Stimulated activated CD4-positive, alpha-beta T cell treated with anti-CD3 and anti-CD28 coated beads, Interleukin-12 subunit alpha, Interleukin-12 subunit beta, amount 100 ng/mL, for 48 hours (primary cell): Measurements from ENCODE around the gene AKT2.

Source experiments
- DNase-seq, 3 donors: peaks; one replicate each; pipeline ENCODE4 v3.0.0-alpha.2; 2020; ENCODE audit warnings: low read depth in 2 of 3, low spot score in 1 of 3

The AKT2 gene

DNA sequence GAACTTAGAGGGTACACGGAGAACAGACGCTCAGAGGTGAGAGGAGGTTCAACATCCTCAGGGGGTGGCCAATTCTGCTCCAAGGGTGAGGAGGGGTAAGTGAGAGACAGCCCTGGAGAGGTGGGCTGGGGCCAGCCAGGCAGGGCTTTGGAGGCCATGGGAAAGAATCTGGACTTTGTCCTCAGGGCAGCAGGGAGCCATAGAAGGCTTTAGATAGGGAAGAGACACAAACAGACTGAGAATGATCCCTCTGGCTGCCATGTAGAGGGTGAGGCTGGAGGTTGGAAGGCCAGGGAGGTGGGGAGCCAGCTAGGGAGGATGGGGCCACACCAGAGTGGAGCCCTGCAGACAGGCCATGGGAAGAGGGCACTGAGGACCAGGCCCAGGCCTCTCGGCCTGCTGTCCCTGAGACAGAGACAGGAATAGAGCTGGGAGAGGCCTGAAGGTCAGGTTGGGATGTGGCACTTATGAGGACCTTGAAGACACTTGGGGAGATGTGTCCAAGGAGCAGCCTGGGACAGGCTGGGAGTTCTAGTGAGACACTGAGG, 29.5 kb downstream of the AKT2 start:
- no peak for DNase-seq

DNA sequence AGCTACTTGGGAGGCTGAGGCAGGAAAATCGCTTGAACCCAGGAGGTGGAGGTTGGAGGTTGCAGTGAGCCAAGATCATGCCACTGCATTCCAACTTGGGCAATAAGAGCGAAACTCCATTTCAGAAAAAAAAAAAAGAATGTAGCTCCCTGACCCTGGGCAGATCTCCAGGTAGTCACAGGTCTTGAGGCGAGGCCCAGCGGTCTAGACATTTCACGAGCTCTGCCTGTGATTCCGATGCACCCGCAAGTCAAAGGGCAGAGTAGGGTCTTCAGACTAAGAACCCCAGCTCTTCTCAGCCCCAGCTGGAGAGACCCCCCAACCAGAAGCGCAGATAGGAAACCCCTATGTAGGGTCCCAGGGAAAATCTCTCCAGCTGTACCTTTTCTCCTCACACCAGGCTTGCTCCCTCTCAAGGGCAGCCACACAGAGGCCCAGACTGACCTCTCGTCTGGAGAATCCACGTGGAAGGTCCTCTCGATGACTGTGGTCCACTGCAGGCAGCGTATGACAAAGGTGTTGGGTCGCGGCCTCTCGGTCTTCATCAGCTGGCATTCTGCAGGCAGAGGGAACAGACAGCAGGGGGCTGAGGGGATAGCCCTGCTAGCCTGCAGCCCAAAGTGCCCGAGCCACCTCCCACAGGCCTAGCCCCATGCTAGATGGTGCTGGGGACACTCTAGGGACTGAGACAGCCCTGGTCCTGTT, 30.3 kb downstream of the AKT2 start:
- DNase-seq: no peak

DNA sequence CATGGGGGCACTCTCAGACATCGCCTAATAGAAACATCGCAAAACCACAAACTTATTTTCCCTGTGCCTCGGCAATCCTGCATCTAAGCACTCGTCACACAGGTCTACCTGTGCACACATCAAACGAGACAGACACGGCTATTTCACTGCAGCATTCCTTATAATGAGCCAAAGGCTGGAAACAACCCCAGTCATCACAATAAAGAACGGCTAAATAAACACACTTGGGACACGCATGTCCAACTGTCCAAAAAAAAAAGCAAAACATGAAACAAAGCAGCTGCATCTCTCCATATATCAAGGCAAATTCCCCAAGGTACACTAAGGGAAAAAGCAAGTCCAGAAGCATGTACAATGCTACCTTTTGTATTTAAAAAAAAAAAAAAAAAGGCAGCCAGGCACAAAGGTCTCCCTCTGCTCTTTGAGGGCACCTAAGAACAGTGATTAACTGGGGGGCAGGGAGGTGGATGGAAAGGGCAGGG, 31.5 kb downstream of the AKT2 start:
- no peak for DNase-seq

DNA sequence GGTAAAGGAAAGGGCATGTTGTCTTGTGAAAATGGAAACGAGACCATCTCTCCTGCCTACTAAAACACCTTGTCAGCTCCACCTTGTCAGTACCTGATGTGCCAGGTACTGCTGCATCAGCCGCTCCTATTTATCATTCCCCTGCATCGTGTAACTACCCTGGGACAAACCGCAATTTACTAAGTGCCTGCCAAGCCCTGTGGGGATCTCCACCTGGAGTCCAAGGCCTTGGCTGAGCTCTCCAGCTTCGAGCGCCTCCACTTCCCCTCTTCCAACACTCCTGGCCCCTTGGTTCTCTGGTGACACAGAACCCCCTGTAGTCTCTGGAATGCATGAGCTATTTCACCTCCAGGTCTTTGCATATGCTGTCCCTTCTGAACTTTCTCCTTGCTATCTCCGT, 32.8 kb downstream of the AKT2 start:
- DNase-seq: no peak

- no peak for DNase-seq
These were observed 33.2 kb downstream of the AKT2 start for GRCh38 chr19:40251991-40252390.

DNA sequence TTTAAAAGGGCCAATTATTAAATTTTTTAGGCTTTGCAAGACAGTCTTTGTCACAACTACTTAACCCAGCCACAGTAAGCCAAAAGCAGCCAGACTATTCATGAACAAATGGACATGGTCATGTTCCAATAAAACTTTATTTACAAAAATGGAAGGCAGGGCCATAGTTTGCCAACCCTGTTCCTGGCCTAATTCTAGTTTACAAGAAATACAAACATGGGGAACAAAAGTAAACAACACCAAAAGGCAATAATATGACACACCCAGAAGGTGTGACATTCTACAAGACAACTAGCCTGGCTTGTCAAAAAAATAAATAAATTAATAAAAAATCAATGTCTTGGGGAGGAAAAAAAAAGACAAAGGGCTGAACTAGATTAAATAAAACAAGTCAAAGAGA, 33.9 kb downstream of the AKT2 start:
- DNase-seq: no peak

DNA sequence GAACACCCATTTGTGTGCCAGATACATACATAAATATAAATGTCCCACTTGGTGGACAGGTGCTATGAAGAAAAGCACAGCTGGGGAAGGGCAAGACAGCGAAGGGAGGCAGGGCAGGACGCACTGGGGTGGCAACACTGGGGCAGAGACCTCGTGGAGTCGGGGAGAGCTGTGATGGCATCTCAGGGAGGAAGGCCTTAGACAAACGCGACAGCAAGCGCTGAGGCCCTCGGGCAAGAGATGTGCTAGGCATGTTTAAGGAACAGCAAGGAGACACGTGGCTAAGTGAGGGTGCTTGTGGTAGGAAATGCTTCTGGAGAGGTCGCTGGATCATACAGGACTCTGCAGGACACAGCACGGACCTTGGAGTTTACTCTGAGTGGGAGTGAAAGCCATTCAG, 35.4 kb downstream of the AKT2 start:
- no peak for DNase-seq

- no peak for DNase-seq
These were observed 35.9 kb downstream of the AKT2 start for GRCh38 chr19:40249201-40249600.

GRCh38 chr19:40247735-40248262, 37.3 kb downstream of the AKT2 start:
- DNase-seq: no peak

DNA sequence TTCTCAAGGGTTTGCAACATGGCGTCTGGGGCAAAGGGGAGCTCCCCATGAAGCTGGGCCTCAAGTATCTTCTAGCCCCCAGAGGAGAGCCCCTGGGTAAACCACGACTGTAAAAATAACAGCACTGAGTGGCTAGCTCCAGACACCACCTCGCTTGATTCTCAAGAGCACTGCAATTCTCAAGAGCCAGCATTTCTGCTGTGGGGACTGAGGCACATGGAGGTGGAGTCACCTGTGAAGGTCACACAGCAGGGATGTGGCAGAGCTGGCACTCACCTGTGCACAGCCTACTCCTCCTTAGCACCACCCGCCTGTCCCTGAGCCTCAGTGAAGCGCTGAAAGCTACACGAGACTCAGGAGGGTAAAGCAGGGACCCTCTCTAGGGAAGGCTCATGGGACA, 38.0 kb downstream of the AKT2 start:
- no peak for DNase-seq

- no peak for DNase-seq
These were observed 38.7 kb downstream of the AKT2 start for GRCh38 chr19:40246292-40247073.

DNA sequence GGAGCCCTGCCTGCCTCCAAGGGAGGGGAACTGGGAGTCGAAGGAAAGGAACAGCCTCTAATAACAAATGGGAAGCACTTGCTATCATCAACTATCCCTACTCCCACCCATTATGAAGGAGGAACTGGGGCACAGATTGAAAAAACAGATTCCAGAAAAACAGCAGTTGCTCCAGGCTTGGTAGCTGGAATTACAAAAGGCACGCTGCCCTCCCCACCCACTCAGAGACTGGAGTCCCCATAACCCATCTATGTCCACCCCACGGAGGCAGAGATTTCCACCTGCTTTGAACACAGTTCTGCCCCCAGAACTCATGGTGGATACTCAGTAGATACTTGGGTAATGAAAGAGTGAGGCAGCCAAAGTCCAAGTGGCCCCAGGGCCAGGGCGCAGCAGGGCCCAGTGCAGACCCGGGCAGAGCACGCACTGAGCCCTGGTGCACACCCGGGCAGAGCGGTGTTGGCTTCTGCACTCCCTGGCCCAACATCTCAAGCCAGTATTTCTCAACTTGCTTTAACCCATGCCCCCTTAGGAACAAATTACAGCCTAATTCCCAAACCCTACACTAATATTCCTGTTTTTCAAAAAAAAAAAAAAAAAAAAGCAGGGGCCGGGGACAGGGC, 39.5 kb downstream of the AKT2 start:
- no peak for DNase-seq

GRCh38 chr19:40244579-40245317, 40.4 kb downstream of the AKT2 start:
- DNase-seq: no peak

- no peak for DNase-seq
These were observed 42.0 kb downstream of the AKT2 start for GRCh38 chr19:40243181-40243580.

DNA sequence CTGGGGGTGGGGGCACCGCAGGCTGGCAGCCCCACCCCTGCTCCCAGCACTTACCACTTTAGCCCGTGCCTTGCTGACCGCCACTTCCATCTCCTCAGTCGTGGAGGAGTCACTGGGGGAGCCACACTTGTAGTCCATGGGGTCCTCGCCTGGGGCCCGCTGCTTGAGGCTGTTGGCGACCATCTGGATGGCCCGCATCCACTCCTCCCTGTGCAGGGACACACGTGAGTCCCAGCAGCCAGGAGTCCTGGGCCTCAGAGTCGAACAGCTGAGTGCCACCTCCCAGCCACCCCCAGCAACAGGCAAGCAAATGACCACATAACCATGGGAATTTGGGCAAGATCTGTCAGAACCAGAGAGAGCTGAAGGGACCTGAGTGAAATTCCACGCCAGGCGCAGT, 42.7 kb downstream of the AKT2 start:
- no peak for DNase-seq

GRCh38 chr19:40241809-40242384, 43.2 kb downstream of the AKT2 start:
- DNase-seq: no peak

DNA sequence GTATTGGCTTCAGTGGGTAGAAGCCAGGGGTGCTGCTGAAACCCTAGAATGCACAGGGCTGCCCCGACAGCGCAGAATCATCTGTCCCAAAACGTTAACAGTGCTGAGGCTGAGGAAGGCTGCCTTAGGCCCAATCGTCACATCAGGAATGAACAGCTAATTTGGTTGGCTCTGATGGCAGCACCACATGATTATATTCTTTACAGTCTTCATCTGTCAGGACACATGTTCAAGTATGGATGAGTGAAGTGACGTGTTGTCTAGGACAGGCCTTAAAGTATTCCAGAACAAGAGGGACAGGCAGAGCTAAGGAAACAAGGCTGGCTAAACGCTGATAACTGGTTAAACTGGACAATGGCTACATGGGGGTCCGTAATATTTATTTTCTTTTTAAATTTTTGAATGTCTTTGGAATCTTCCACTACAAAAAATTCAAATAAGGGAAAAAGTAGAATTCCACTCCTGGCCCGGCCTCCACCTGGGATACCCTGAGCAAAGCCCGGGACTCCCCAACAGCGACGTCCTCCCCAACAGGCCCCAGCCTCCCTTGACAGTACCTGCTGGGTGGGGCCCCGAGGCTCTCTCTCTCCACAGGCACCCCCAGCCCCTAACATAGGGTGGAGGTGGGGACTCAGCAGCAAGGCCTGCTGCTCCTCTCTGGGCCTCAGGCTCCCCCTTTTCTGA, 43.9 kb downstream of the AKT2 start:
- DNase-seq: no peak

- DNase-seq: no peak
These were observed 44.8 kb downstream of the AKT2 start for GRCh38 chr19:40240332-40240731.

DNA sequence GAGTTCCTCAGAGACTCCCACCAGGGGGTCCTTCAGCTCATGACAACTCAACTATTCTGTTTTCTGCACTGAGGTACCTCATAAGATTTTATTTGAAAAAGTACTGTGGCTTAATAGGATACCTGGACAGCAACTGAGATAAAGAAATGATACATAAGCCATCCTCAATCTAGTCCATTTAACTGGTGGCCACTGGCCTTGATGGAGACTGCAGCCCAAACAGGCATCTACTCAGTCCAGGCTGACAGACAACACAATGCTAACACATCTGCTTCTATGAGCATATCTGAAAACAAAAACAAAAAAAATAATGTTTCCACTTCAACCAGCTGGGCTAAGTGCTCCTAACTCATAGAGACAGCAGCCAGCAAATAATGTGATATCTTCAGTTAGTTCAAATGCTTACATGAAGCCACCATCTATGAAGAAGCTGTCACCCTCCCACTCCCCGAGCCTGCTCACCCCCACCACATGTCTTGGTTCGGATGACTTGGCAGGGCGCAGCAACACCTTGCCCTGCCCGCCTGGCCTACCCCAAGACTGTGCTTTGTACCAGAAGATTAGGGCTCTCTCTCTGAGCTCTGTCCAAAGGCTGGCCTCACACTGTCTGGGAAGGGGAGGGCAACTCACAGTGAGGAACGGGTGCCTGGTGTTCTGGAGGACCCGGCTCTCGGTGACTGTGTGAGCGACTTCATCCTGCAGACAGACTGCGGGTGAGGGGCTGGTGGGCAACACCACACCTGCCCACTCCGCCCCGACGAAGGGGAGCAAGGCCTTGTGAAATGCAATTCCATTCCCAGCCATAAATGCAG, 45.5 kb downstream of the AKT2 start:
- no peak for DNase-seq
